NCI-H2227 (cell line): ENCODE measurements around the gene SPATA13.
"Not testable (repeated sequence)": the region's sequence is repeated elsewhere in the genome, so short reads cannot be mapped to it uniquely, and the experiment has no call there.

ENCODE experiments used
- DNase-seq: peaks from one replicate; lab custom pipeline; 2025; ENCODE audit not compliant: unreplicated experiment; lab: John Stamatoyannopoulos, UW

The SPATA13 gene

GRCh38 chr13:24194447-24194846 lies 33.9 kb downstream of the SPATA13 start:
- DNase-seq: no peak

- no peak for DNase-seq
Observed at GRCh38 chr13:24195626-24196025, 35.1 kb downstream of the SPATA13 start.

GRCh38 chr13:24196593-24197197 lies 36.2 kb downstream of the SPATA13 start:
- no peak for DNase-seq

GRCh38 chr13:24199016-24199415 lies 38.5 kb downstream of the SPATA13 start:
- no peak for DNase-seq

- DNase-seq: no peak
Observed at GRCh38 chr13:24202215-24202614, 41.7 kb downstream of the SPATA13 start.

- no peak for DNase-seq
Observed at GRCh38 chr13:24203273-24203672, 42.8 kb downstream of the SPATA13 start.

- DNase-seq: no peak
Observed at GRCh38 chr13:24203811-24204210, 43.3 kb downstream of the SPATA13 start.

GRCh38 chr13:24205076-24205475 lies 44.6 kb downstream of the SPATA13 start:
- DNase-seq: not testable (repeated sequence)

- DNase-seq: no peak
Observed at GRCh38 chr13:24207841-24208667, 47.5 kb downstream of the SPATA13 start.

- DNase-seq: no peak
Observed at GRCh38 chr13:24209138-24209537, 48.6 kb downstream of the SPATA13 start.

- DNase-seq: no peak
Observed at GRCh38 chr13:24212254-24212653, 51.7 kb downstream of the SPATA13 start.

GRCh38 chr13:24212674-24213073 lies 52.2 kb downstream of the SPATA13 start:
- peak; percentile 11 for DNase-seq

- DNase-seq: no peak
Observed at GRCh38 chr13:24213932-24214331, 53.4 kb downstream of the SPATA13 start.

GRCh38 chr13:24214528-24214927 lies 54.0 kb downstream of the SPATA13 start:
- DNase-seq: no peak

- no peak for DNase-seq
Observed at GRCh38 chr13:24215126-24215525, 54.6 kb downstream of the SPATA13 start.

- no peak for DNase-seq
Observed at GRCh38 chr13:24215732-24216131, 55.2 kb downstream of the SPATA13 start.

- DNase-seq: no peak
Observed at GRCh38 chr13:24216176-24216575, 55.7 kb downstream of the SPATA13 start.

- not testable (repeated sequence) for DNase-seq
Observed at GRCh38 chr13:24216779-24217178, 56.3 kb downstream of the SPATA13 start.

GRCh38 chr13:24217601-24218281 lies 57.2 kb downstream of the SPATA13 start:
- DNase-seq: no peak

GRCh38 chr13:24218338-24218737 lies 57.8 kb downstream of the SPATA13 start:
- no peak for DNase-seq

GRCh38 chr13:24218977-24219376 lies 58.5 kb downstream of the SPATA13 start:
- DNase-seq: no peak
